Body of pancreas (tissue), 4 donors: Measurements from ENCODE around the gene ATG7. TPM values are rescaled to one million over a fixed set of nuclear protein-coding genes. Genes with fewer than 3 reads are reported as not detected.
"Not testable (repeated sequence)": the region's sequence is repeated elsewhere in the genome, so short reads cannot be mapped to it uniquely, and the experiment has no call there.

Experiments used
- ATAC-seq: fragments of 150-250 bp; one replicate; pipeline ENCODE4 v1.9.1; 2016
- DNase-seq, 4 donors: peaks; one replicate each; pipeline ENCODE4 v3.0.0-alpha.2; 2019
- H3K27ac ChIP-seq, 4 donors: fragments of 200-600 bp; sonication (generic); 1 replicate in 3 of 4; 2 replicates in 1 of 4; pipeline versions ENCODE4 v1.5.1 to v1.6.1; 2016 to 2019; ENCODE audit warnings: mild to moderate bottlenecking in 1 of 4, mixed read lengths in 1 of 4, moderate library complexity in 1 of 4
- H3K27me3 ChIP-seq, 2 donors: fragments of 200-600 bp; sonication (generic); one replicate each; pipeline ENCODE4 v1.6.0; 2016; ENCODE audit warnings: mild to moderate bottlenecking in 1 of 2
- H3K36me3 ChIP-seq, 2 donors: fragments of 200-600 bp; sonication (generic); replicated peaks in 1 of 2; 2 replicates each; pipeline ENCODE4 v1.5.1; 2016; ENCODE audit warnings: low read depth in 2 of 2; ENCODE audit not compliant: insufficient read depth in 1 of 2
- H3K4me1 ChIP-seq: fragments of 200-600 bp; sonication (generic); one replicate; pipeline ENCODE4 v1.6.0; 2016
- H3K4me3 ChIP-seq, 2 donors: fragments of 200-600 bp; sonication (generic); 1 replicate in 1 of 2; 2 replicates in 1 of 2; pipeline ENCODE4 v1.5.1; 2016 to 2019
- H3K9me3 ChIP-seq, 3 donors: fragments of 200-600 bp; sonication (generic); 1 replicate in 2 of 3; 2 replicates in 1 of 3; pipeline ENCODE4 v1.5.1; 2016
- POLR2A ChIP-seq, 3 donors: fragments of 450-650 bp; IDR thresholded peaks; one replicate each; pipeline ENCODE4 v1.6.1; 2016; ENCODE audit warnings: antibody characterized with exemption in 3 of 3, mild to moderate bottlenecking in 2 of 3
- WGBS, 2 donors: methylation state at CpG; one replicate each; pipeline ENCODE4 v1.1.5; 2017; 5-methylcytosine and 5-hydroxymethylcytosine counted together
- intact Hi-C: fragments of 100-400 bp; cut with DNase I; formaldehyde crosslinking; loops from one replicate; pipeline ENCODE4 v1.15.1; 2023
- total RNA-seq, 2 donors: library from RNA; depleted of rRNA; stranded (reverse); fragments of >200 nt; gene quantifications; one replicate each; pipeline ENCODE4 v1.1.0, GENCODE V29; 2016
- TF ChIP-seq, protein P1 (sequence below), 7 experiments: fragments of 450-650 bp in 4 of 7; fragments of 200-600 bp in 3 of 7; sonication (generic) in 3 of 7; IDR thresholded peaks; one replicate each; pipeline ENCODE4 v1.5.1; 2016 to 2019; ENCODE audit warnings: antibody characterized with exemption in 7 of 7

ATG7 gene
- total RNA-seq, 2 donors from 2014 or later: 40.5 to 43.6 TPM

DNA sequence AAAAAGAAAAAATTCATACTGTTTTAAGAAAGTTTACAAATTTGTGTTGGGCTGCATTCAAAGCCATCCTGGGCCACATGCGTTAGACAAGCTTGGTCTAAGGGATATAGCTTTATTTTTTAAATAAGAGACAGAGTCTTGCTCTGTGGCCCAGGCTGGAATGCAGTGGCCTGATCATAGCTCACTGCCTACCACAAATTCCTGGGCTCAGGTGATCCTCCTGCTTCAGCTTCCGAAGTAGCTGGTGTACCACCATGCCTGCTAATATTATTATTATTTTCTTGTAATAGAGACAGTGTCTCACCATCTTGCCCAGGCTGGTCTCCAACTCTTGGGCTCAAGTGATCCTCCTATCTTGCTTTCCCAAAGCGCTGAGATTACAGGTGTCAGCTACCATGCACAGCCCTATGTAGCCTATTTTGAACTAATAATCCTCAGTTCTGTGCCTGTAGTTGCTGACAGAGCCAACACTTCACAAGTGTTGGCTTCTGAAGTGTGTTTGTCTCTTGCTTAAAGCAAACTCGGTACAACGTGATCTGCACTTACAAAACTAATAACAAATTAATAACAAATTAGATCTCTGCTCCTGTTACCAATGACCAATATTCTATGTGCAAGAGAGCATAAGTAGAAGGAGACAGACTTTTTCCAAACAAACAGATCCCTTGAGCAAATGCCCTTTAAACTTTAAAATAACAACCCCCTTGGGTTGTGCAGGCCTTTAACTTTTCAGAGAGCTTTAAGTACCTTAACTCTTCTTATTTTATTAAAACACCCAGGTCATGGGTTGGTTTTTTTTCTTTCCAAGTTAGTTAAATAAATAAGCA, 236.4 kb downstream of the ATG7 start:
- H3K36me3 ChIP-seq: no peaks in the 10 kb centered on the region
- ATAC-seq (no peak), DNase-seq (no peak)
- H3K27ac ChIP-seq: peak overlapping the region; percentile 22 to 72 (median 69)
- TF ChIP-seq POLR2A (IDR thresholded peaks at IDR 0.05): no peak
- TF ChIP-seq, protein P1, sequence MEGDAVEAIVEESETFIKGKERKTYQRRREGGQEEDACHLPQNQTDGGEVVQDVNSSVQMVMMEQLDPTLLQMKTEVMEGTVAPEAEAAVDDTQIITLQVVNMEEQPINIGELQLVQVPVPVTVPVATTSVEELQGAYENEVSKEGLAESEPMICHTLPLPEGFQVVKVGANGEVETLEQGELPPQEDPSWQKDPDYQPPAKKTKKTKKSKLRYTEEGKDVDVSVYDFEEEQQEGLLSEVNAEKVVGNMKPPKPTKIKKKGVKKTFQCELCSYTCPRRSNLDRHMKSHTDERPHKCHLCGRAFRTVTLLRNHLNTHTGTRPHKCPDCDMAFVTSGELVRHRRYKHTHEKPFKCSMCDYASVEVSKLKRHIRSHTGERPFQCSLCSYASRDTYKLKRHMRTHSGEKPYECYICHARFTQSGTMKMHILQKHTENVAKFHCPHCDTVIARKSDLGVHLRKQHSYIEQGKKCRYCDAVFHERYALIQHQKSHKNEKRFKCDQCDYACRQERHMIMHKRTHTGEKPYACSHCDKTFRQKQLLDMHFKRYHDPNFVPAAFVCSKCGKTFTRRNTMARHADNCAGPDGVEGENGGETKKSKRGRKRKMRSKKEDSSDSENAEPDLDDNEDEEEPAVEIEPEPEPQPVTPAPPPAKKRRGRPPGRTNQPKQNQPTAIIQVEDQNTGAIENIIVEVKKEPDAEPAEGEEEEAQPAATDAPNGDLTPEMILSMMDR (IDR thresholded peaks at IDR 0.05): no peak
- peaks cover 31% of the 10 kb centered on the region for H3K4me1 ChIP-seq
- intact Hi-C loops: no loop called here
- 44% methylated on average over 5 of the region's 5 CpGs for WGBS, 2 donors
- no peaks in the 10 kb centered on the region for H3K27me3 ChIP-seq
- no peaks in the 10 kb centered on the region for H3K9me3 ChIP-seq
- no peak overlapping the region for H3K4me3 ChIP-seq

DNA sequence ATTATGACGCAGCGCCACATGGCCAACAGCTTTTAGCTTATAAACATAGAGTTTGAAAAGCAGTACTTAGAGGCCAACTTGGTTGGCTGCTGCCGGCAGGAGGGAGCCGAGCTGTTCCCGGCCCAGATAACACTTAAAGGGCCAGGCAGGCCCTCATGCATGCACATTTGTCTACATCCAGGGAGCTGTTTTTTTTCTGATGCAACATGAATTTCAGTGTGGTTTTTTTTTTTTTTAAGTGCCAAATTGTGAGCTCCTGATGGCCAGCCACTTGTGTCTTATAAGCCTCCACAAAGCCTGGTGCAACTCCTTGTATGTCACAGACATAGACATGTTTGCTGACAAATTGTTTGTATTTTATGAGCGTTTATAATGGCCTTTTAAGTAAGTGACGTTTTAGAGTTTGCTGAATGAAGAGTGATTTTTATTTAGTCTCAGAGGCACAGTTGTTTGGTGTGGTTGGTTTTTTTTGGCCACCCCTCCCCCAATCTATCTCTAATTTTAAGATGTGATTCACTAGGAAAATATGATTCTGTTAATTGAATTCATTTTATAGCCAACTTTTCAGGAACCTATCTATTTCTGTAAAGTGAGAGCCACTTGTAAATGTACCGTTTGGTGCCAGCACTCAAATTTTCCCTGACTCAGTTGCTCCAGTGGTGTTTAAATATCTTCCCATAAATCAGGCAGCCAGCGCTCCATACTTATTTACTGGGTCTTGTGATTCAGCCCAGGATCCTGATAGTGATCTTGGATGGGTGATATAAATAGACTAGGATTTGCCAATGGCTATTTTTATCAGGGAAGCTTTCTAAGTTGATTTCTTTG, 237.2 kb downstream of the ATG7 start:
- WGBS, 2 donors: 20 to 23% methylated on average over 9 of the region's 9 CpGs
- intact Hi-C loops: no loop called here
- TF ChIP-seq, protein P1 (IDR thresholded peaks at IDR 0.05): peak in 2 of 7 experiments; percentile 33 to 36
- no peak for TF ChIP-seq POLR2A (IDR thresholded peaks at IDR 0.05)
- Histone ChIP-seq H3K9me3 (no peaks in the 10 kb centered on the region), H3K27me3 (no peaks in the 10 kb centered on the region), H3K4me1 (peaks cover 37% of the 10 kb centered on the region), H3K36me3 (no peaks in the 10 kb centered on the region), H3K27ac (peak overlapping the region in 3 of 4 donors; percentile 22 to 70 (median 68)), H3K4me3 (no peak overlapping the region)
- DNase-seq (peak; percentile 73 to 88 (median 87)), ATAC-seq (peak; percentile 95)

DNA sequence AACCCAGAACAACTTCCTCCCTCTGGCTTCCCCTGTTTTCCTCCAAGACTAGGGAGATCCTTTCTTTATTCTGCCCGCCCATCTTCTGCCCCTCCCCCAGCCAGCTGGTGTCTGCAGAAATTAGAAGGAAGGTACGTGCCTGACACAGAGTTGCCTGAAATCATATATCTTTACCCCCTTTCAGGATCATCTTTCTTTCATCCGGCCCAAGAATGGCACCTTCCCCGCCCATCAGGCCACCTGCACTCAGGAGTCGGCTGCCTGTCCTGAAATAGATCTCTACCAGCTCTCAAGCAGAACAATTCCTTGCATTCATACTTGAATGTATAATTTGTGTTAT, 237.8 kb downstream of the ATG7 start:
- intact Hi-C loops: no loop called here
- no peak overlapping the region for H3K4me3 ChIP-seq
- no peak for TF ChIP-seq POLR2A (IDR thresholded peaks at IDR 0.05)
- TF ChIP-seq, protein P1 (IDR thresholded peaks at IDR 0.05): no peak
- 80 to 88% methylated on average over 5 of the region's 5 CpGs for WGBS, 2 donors
- ATAC-seq (no peak), DNase-seq (no peak)
- peaks cover 41% of the 10 kb centered on the region for H3K4me1 ChIP-seq
- no peaks in the 10 kb centered on the region for H3K36me3 ChIP-seq
- no peak overlapping the region for H3K27ac ChIP-seq
- no peaks in the 10 kb centered on the region for H3K27me3 ChIP-seq
- no peaks in the 10 kb centered on the region for H3K9me3 ChIP-seq

DNA sequence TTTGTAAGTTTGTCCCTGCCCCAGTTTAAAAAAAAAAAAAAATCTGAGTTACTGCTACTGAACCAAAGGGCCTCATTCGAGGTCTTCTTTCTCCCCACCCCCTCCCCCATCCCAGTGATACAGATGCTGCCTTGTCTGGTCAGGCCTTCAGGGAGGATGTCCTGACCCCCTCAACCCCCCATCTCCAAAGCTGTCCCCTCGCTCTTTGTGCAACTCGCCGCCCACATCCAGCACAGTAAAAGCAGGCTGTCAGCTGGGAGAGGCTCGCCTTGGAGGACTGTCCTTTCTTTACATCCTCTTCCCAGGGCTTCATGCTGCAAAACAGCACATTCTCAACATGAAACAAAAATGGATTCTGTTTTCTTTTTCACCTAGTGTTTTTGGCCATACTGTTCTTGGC, 238.2 kb downstream of the ATG7 start:
- ATAC-seq (no peak), DNase-seq (no peak)
- Histone ChIP-seq H3K27ac (no peak overlapping the region), H3K9me3 (no peaks in the 10 kb centered on the region), H3K4me3 (no peak overlapping the region), H3K4me1 (peaks cover 41% of the 10 kb centered on the region), H3K36me3 (no peaks in the 10 kb centered on the region), H3K27me3 (no peaks in the 10 kb centered on the region)
- TF ChIP-seq, protein P1 (IDR thresholded peaks at IDR 0.05): no peak
- TF ChIP-seq POLR2A (IDR thresholded peaks at IDR 0.05): no peak
- intact Hi-C loops: no loop called here
- WGBS, 2 donors: 80 to 87% methylated on average over 5 of the region's 5 CpGs

DNA sequence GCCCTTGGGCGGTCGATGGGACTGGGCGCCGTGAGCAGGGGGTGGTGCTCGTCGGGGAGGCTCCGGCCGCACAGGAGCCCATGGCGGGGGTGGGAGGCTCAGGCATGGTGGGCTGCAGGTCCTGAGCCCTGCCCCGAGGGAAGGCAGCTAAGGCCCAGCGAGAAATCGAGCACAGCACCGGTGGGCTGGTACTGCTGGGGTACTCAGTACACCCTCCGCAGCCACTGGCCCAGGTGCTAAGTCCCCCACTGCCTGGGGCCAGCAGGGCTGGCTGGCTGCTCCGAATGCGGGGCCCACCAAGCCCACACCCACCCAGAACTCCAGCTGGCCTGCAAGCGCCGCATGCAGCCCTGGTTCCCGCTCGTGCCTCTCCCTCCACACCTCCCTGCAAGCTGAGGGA, 239.4 kb downstream of the ATG7 start:
- not testable (repeated sequence) for DNase-seq

DNA sequence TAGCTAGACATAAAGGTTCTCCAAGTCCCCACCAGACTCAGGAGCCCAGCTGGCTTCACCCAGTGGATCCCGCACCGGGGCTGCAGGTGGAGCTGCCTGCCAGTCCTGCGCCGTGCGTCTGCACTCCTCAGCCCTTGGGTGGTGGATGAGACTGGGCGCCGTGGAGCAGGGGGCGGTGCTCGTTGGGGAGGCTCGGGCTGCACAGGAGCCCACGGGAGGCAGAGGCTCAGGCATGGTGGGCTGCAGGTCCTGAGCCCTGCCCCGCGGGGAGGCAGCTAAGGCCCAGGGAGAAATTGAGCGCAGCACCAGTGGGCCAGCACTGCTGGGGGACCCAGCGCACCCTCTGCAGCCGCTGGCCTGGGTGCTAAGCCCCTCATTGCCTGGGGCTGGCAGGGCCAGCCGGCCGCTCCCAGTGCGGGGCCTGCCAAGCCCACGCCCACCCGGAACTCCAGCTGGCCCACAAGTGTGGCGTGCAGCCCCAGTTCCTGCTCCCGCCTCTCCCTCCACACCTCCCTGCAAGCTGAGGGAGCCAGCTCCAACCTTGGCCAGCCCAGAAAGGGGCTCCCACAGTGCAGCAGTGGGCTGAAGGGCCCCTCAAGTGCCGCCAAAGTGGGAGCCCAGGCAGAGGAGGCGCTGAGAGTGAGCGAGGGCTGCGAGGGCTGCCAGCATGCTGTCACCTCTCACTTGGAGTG, 241.1 kb downstream of the ATG7 start:
- intact Hi-C loops, DNase-seq, H3K4me3 ChIP-seq, H3K27me3 ChIP-seq, ATAC-seq, H3K9me3 ChIP-seq, H3K36me3 ChIP-seq: not testable (repeated sequence)
- WGBS, 2 donors: 88 to 100% methylated on average over 4 to 26 of the region's 27 CpGs
- Histone ChIP-seq H3K4me1 (peaks cover 33% of the 10 kb centered on the region), H3K27ac (peak overlapping the region in 2 of 4 donors; percentile 19 to 61)

More for the DNA sequence above, 239.4 kb downstream of the ATG7 start:
- intact Hi-C loops, H3K9me3 ChIP-seq, H3K27ac ChIP-seq, H3K36me3 ChIP-seq, H3K27me3 ChIP-seq, ATAC-seq, H3K4me3 ChIP-seq: not testable (repeated sequence)
- 92 to 100% methylated on average over 4 to 17 of the region's 20 CpGs for WGBS, 2 donors
- H3K4me1 ChIP-seq: peaks cover 41% of the 10 kb centered on the region
